ENCODE measurements around the gene SEC31A.

The SEC31A gene

GRCh38 chr4:82791179-82791578, 99.8 kb downstream of the SEC31A start:
- DNase-seq: no peak

GRCh38 chr4:82790060-82790660, 100.8 kb downstream of the SEC31A start:
- DNase-seq: no peak

GRCh38 chr4:82789025-82789776, 101.8 kb downstream of the SEC31A start:
- DNase-seq: no peak

GRCh38 chr4:82787342-82787741, 103.6 kb downstream of the SEC31A start:
- no peak for DNase-seq

GRCh38 chr4:82786828-82787227, 104.1 kb downstream of the SEC31A start:
- DNase-seq: no peak

- peak; percentile 22 to 49 (median 38) for DNase-seq
Observed at GRCh38 chr4:82785611-82786400, 105.1 kb downstream of the SEC31A start.

- no peak for DNase-seq
Observed at GRCh38 chr4:82784681-82785610, 106.0 kb downstream of the SEC31A start.

- no peak for DNase-seq
Observed at GRCh38 chr4:82782626-82783345, 108.2 kb downstream of the SEC31A start.

- DNase-seq: peak in 1 of 3 donors; percentile 45
Observed at GRCh38 chr4:82780752-82781231, 110.2 kb downstream of the SEC31A start.

GRCh38 chr4:82780170-82780751, 110.7 kb downstream of the SEC31A start:
- no peak for DNase-seq

- DNase-seq: no peak
Observed at GRCh38 chr4:82779032-82779431, 111.9 kb downstream of the SEC31A start.

GRCh38 chr4:82777857-82778525, 113.0 kb downstream of the SEC31A start:
- no peak for DNase-seq

GRCh38 chr4:82776925-82777542, 113.9 kb downstream of the SEC31A start:
- no peak for DNase-seq

GRCh38 chr4:82775243-82775642, 115.7 kb downstream of the SEC31A start:
- no peak for DNase-seq

- DNase-seq: no peak
Observed at GRCh38 chr4:82774711-82775171, 116.2 kb downstream of the SEC31A start.

- DNase-seq: no peak
Observed at GRCh38 chr4:82773057-82773456, 117.9 kb downstream of the SEC31A start.

GRCh38 chr4:82770607-82771006, 120.3 kb downstream of the SEC31A start:
- no peak for DNase-seq
